ENCODE measurements around the gene NUDT6. TPM values are rescaled to one million over a fixed set of nuclear protein-coding genes. Genes with fewer than 3 reads are reported as not detected.

NUDT6 gene
- total and polyA plus RNA-seq, 10 donors = 1.4 to 12.5 (median 5.1) TPM

Other genes with a start within 250 kb of the NUDT6 start
- gene BBS12, start 189.9 kb downstream of the NUDT6 start, total RNA-seq = 1 to 10 TPM; 2.1 to 4.4 (median 3.0) TPM
- 1 to 10 TPM in 2 of 3 donors, under 1 TPM in 1; 0.91 to 1.4 (median 1.3) TPM for gene BBS12, start 189.9 kb downstream of the NUDT6 start, polyA plus RNA-seq
- gene FGF2, start 95.8 kb downstream of the NUDT6 start, total RNA-seq = 1 to 10 TPM; 1.1 to 3.1 (median 2.6) TPM
- under 1 TPM; 0.48 to 0.96 (median 0.86) TPM for gene FGF2, start 95.8 kb downstream of the NUDT6 start, polyA plus RNA-seq